Keratinocyte (primary cell): ENCODE measurements around the gene BLOC1S4.

Experiments used
- CTCF ChIP-seq, 3 experiments: IDR thresholded peaks in 1 of 3; conservative IDR thresholded peaks in 1 of 3; optimal IDR thresholded peaks in 1 of 3; 2 replicates in 2 of 3; 3 replicates in 1 of 3; pipeline versions ENCODE3 to v1.5.1; 2011; ENCODE audit warnings: low read length in 3 of 3, mild to moderate bottlenecking in 3 of 3, moderate library complexity in 2 of 3, control low read depth in 1 of 3, inconsistent platforms in 1 of 3; ENCODE audit not compliant: insufficient read depth in 2 of 3; ENCODE audit errors: extremely low read depth in 1 of 3
- EZH2 ChIP-seq: IDR thresholded peaks from one replicate; pipeline ENCODE4 v1.6.1; 2012; ENCODE audit warnings: inconsistent platforms, mild to moderate bottlenecking, low read length, moderate library complexity

GRCh38 chr4:6694177-6694901 lies 21.6 kb upstream of the BLOC1S4 start:
- TF ChIP-seq CTCF (optimal IDR thresholded peaks at IDR 0.05 in 1 of 3, IDR thresholded peaks at IDR 0.05 in 1 of 3, conservative IDR thresholded peaks at IDR 0.05 in 1 of 3; ENCODE audit: extremely low read depth in 1 of 3, insufficient read depth in 2 of 3, low read length in 3 of 3) (no peak), EZH2 (no peak)
